WTC11 (cell line): Measurements from ENCODE around the gene GUCD1. TPM values are rescaled to one million over a fixed set of nuclear protein-coding genes. Genes with fewer than 3 reads are reported as not detected.

Experiments used
- ATAC-seq: fragments of 200-7000 bp; cut with Tn5 transposase; 2 replicates; pipeline ENCODE4 v1.10.0; 2021; ENCODE audit warnings: mild to moderate bottlenecking, moderate library complexity
- CTCF ChIA-PET: fragments of 300-600 bp; sonication (Branson Sonifier 250); formaldehyde crosslinking; loops from one replicate; lab custom pipeline; 2021; ENCODE audit warnings: antibody characterized with exemption; lab: Charles Lee
- POLR2A ChIA-PET: fragments of 350-600 bp; sonication (Branson Sonifier 250); formaldehyde crosslinking; loops from one replicate; lab custom pipeline; 2021; ENCODE audit warnings: antibody characterized with exemption; lab: Charles Lee
- DNase-seq: peaks from one replicate; pipeline ENCODE4 v3.0.0; 2021; ENCODE audit warnings: low spot score
- H3K27ac Mint-ChIP-seq: 2 replicates; pipeline ENCODE4 v1.8.0; 2021; ENCODE audit warnings: mixed read lengths
- H3K27me3 Mint-ChIP-seq: 2 replicates; pipeline ENCODE4 v1.8.0; 2021; ENCODE audit warnings: low read depth, mild to moderate bottlenecking, moderate library complexity, mixed read lengths
- H3K36me3 Mint-ChIP-seq: 2 replicates; pipeline ENCODE4 v1.8.0; 2021; ENCODE audit warnings: mixed read lengths
- H3K4me1 Mint-ChIP-seq: 2 replicates; pipeline ENCODE4 v1.8.0; 2022; ENCODE audit warnings: mixed read lengths
- H3K4me3 Mint-ChIP-seq: 2 replicates; pipeline ENCODE4 v1.8.0; 2021; ENCODE audit warnings: mild to moderate bottlenecking, moderate library complexity, mixed read lengths
- H3K9me3 Mint-ChIP-seq: 2 replicates; pipeline ENCODE4 v1.8.0; 2021; ENCODE audit warnings: mixed read lengths
- CREM ChIP-seq: sonication (generic); formaldehyde crosslinking; IDR thresholded peaks from 2 replicates; pipeline ENCODE4 v1.8.1; 2022; ENCODE audit warnings: mild to moderate bottlenecking, missing genetic modification reagents, moderate library complexity
- ETV6 ChIP-seq: sonication (generic); formaldehyde crosslinking; IDR thresholded peaks from 2 replicates; pipeline ENCODE4 v1.8.1; 2022; ENCODE audit warnings: mild to moderate bottlenecking, missing genetic modification reagents
- FOXK1 ChIP-seq: sonication (generic); formaldehyde crosslinking; IDR thresholded peaks from 2 replicates; pipeline ENCODE4 v1.8.0; 2022; ENCODE audit warnings: mild to moderate bottlenecking, moderate library complexity, missing genetic modification reagents
- FOXP4 ChIP-seq: sonication (generic); formaldehyde crosslinking; IDR thresholded peaks from 2 replicates; pipeline ENCODE4 v1.8.0; 2022; ENCODE audit warnings: mild to moderate bottlenecking, missing genetic modification reagents
- GTF2I ChIP-seq: fragments of 250-450 bp; sonication (Bioruptor Pico); conservative IDR thresholded peaks from 2 replicates; pipeline ENCODE4 v1.4.0; 2021; ENCODE audit warnings: mild to moderate bottlenecking
- JUN ChIP-seq: sonication (generic); formaldehyde crosslinking; IDR thresholded peaks from 2 replicates; pipeline ENCODE4 v1.8.0; 2023; ENCODE audit warnings: mild to moderate bottlenecking, missing genetic modification reagents
- KAT7 ChIP-seq: sonication (generic); formaldehyde crosslinking; IDR thresholded peaks from 2 replicates; pipeline ENCODE4 v1.8.1; 2023; ENCODE audit warnings: missing genetic modification reagents, mild to moderate bottlenecking, borderline replicate concordance
- MLX ChIP-seq: sonication (generic); formaldehyde crosslinking; IDR thresholded peaks from 2 replicates; pipeline ENCODE4 v1.8.1; 2023; ENCODE audit warnings: mild to moderate bottlenecking, missing genetic modification reagents, moderate library complexity
- NFE2L1 ChIP-seq: sonication (generic); formaldehyde crosslinking; IDR thresholded peaks from 2 replicates; pipeline ENCODE4 v1.8.1; 2023; ENCODE audit warnings: missing genetic modification reagents
- RELA ChIP-seq: sonication (generic); formaldehyde crosslinking; IDR thresholded peaks from 2 replicates; pipeline ENCODE4 v1.8.1; 2022; ENCODE audit warnings: missing genetic modification reagents, mild to moderate bottlenecking, borderline replicate concordance
- TEAD4 ChIP-seq: sonication (generic); formaldehyde crosslinking; IDR thresholded peaks from 2 replicates; pipeline ENCODE4 v1.8.0; 2022; ENCODE audit warnings: mild to moderate bottlenecking, missing genetic modification reagents
- USF2 ChIP-seq: sonication (generic); formaldehyde crosslinking; IDR thresholded peaks from 2 replicates; pipeline ENCODE4 v1.8.1; 2023; ENCODE audit warnings: mild to moderate bottlenecking, missing genetic modification reagents, moderate library complexity
- ZNF416 ChIP-seq: fragments of 250-450 bp; sonication (Bioruptor Pico); IDR thresholded peaks from 2 replicates; pipeline ENCODE4 v1.9.0; 2021; ENCODE audit warnings: mild to moderate bottlenecking, inconsistent platforms
- ZNF532 ChIP-seq: fragments of 250-450 bp; sonication (Bioruptor Pico); IDR thresholded peaks from 2 replicates; pipeline ENCODE4 v1.9.0; 2021; ENCODE audit warnings: mild to moderate bottlenecking, borderline replicate concordance
- total RNA-seq: library from RNA; stranded (reverse); gene quantifications from 3 replicates; pipeline ENCODE4 v1.2.3, GENCODE V29; 2021
- TF ChIP-seq, protein P1 (sequence below): sonication (generic); formaldehyde crosslinking; IDR thresholded peaks from 2 replicates; pipeline ENCODE4 v1.8.1; 2022; ENCODE audit warnings: low read depth, mild to moderate bottlenecking, moderate library complexity, missing genetic modification reagents, borderline replicate concordance
- TF ChIP-seq, protein P2 (sequence below): sonication (generic); formaldehyde crosslinking; IDR thresholded peaks from 2 replicates; pipeline ENCODE4 v1.8.1; 2022; ENCODE audit warnings: mild to moderate bottlenecking, missing genetic modification reagents, moderate library complexity, borderline replicate concordance
- TF ChIP-seq, protein P3 (sequence below): fragments of 250-450 bp; sonication (Bioruptor Pico); IDR thresholded peaks from 2 replicates; pipeline ENCODE4 v1.8.0; 2021; ENCODE audit warnings: mild to moderate bottlenecking

Gene GUCD1
- total RNA-seq, 1 experiment from 2014 or later = 105 TPM

GRCh38 chr22:24502034-24502433 is 52.9 kb downstream of the GUCD1 start (continued):
- no peak for TF ChIP-seq CREM (CRISPR knock-in tag)
- TF ChIP-seq, all 79 proteins: peak for 0

GRCh38 chr22:24501301-24502005 is 53.5 kb downstream of the GUCD1 start:
- H3K4me1 Mint-ChIP-seq = peaks cover 8% of the 10 kb centered on the region
- H3K36me3 Mint-ChIP-seq = no peaks in the 10 kb centered on the region
- no peak overlapping the region for H3K4me3 Mint-ChIP-seq
- POLR2A ChIA-PET = no interaction called here
- H3K27me3 Mint-ChIP-seq = peaks cover 15% of the 10 kb centered on the region
- no peak overlapping the region for H3K27ac Mint-ChIP-seq
- ATAC-seq = no peak
- DNase-seq = no peak
- TF ChIP-seq, protein P1, sequence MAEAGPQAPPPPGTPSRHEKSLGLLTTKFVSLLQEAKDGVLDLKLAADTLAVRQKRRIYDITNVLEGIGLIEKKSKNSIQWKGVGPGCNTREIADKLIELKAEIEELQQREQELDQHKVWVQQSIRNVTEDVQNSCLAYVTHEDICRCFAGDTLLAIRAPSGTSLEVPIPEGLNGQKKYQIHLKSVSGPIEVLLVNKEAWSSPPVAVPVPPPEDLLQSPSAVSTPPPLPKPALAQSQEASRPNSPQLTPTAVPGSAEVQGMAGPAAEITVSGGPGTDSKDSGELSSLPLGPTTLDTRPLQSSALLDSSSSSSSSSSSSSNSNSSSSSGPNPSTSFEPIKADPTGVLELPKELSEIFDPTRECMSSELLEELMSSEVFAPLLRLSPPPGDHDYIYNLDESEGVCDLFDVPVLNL (CRISPR knock-in tag) = no peak
- TF ChIP-seq FOXK1 (CRISPR knock-in tag) (no peak), MLX (CRISPR knock-in tag) (no peak), NFE2L1 (CRISPR knock-in tag) (no peak), USF2 (CRISPR knock-in tag) (no peak), KAT7 (CRISPR knock-in tag) (no peak), JUN (CRISPR knock-in tag) (no peak), RELA (CRISPR knock-in tag) (no peak), GTF2I (CRISPR knock-in tag) (no peak), ETV6 (no peak), TEAD4 (CRISPR knock-in tag) (no peak), ZNF532 (CRISPR knock-in tag) (no peak), FOXP4 (no peak), ZNF416 (CRISPR knock-in tag) (no peak)
- TF ChIP-seq, protein P2, sequence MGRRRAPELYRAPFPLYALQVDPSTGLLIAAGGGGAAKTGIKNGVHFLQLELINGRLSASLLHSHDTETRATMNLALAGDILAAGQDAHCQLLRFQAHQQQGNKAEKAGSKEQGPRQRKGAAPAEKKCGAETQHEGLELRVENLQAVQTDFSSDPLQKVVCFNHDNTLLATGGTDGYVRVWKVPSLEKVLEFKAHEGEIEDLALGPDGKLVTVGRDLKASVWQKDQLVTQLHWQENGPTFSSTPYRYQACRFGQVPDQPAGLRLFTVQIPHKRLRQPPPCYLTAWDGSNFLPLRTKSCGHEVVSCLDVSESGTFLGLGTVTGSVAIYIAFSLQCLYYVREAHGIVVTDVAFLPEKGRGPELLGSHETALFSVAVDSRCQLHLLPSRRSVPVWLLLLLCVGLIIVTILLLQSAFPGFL (CRISPR knock-in tag) = no peak
- TF ChIP-seq, protein P3, sequence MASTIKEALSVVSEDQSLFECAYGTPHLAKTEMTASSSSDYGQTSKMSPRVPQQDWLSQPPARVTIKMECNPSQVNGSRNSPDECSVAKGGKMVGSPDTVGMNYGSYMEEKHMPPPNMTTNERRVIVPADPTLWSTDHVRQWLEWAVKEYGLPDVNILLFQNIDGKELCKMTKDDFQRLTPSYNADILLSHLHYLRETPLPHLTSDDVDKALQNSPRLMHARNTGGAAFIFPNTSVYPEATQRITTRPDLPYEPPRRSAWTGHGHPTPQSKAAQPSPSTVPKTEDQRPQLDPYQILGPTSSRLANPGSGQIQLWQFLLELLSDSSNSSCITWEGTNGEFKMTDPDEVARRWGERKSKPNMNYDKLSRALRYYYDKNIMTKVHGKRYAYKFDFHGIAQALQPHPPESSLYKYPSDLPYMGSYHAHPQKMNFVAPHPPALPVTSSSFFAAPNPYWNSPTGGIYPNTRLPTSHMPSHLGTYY (CRISPR knock-in tag) = no peak
- TF ChIP-seq, all 79 proteins: peak for 0
- CTCF ChIA-PET = interaction anchor here (1.2 to 12.0 kb wide), 6 partner anchors 8 to 312 kb away, joined by 3 to 271 read pairs (median 5); partner anchors contain the start of gene ADORA2A
- H3K9me3 Mint-ChIP-seq = no peaks in the 10 kb centered on the region
